ENCODE results near the gene FUCA1. TPM values are rescaled to one million over a fixed set of nuclear protein-coding genes. Genes with fewer than 3 reads are reported as not detected.

The FUCA1 gene
- total RNA-seq, 4 donors from 2014 or later = 30.4 to 231 (median 92.9) TPM

- TF ChIP-seq, protein P1, sequence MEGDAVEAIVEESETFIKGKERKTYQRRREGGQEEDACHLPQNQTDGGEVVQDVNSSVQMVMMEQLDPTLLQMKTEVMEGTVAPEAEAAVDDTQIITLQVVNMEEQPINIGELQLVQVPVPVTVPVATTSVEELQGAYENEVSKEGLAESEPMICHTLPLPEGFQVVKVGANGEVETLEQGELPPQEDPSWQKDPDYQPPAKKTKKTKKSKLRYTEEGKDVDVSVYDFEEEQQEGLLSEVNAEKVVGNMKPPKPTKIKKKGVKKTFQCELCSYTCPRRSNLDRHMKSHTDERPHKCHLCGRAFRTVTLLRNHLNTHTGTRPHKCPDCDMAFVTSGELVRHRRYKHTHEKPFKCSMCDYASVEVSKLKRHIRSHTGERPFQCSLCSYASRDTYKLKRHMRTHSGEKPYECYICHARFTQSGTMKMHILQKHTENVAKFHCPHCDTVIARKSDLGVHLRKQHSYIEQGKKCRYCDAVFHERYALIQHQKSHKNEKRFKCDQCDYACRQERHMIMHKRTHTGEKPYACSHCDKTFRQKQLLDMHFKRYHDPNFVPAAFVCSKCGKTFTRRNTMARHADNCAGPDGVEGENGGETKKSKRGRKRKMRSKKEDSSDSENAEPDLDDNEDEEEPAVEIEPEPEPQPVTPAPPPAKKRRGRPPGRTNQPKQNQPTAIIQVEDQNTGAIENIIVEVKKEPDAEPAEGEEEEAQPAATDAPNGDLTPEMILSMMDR (IDR thresholded peaks at IDR 0.05) = no peak
- no peak for TF ChIP-seq EP300 (IDR thresholded peaks at IDR 0.05; ENCODE audit: low read depth)
- 67 to 69% methylated on average over 3 of the region's 3 CpGs for WGBS, 2 donors (ENCODE audit: low coverage in 1 of 2)
- in situ Hi-C loops (cut with MboI; ENCODE audit: low pct_ligation_motif_present in 1 of 4, low pct_unique_long_range_greater_than_20kb in 1 of 4, low sequenced_read_pairs in 3 of 4) (loop anchor here in 1 of 4 donors (25.0 kb wide), 1 partner anchor 95 kb away; the partner anchor contains the start of gene CNR2), intact Hi-C loops (cut with DNase I; ENCODE audit: low total_unique reads) (no loop called here)
- Histone ChIP-seq H3K9me3 (no peaks in the 10 kb centered on the region), H3K27ac (no peak overlapping the region), H3K27me3 (no peaks in the 10 kb centered on the region), H3K4me3 (no peak overlapping the region), H3K4me1 (no peaks in the 10 kb centered on the region), H3K36me3 (peaks cover 0 to 46% (median 16%) of the 10 kb centered on the region in 4 donors)
- no peak for DNase-seq
These were observed 50.5 kb downstream of the FUCA1 start for GRCh38 chr1:23817633-23818032.

DNA sequence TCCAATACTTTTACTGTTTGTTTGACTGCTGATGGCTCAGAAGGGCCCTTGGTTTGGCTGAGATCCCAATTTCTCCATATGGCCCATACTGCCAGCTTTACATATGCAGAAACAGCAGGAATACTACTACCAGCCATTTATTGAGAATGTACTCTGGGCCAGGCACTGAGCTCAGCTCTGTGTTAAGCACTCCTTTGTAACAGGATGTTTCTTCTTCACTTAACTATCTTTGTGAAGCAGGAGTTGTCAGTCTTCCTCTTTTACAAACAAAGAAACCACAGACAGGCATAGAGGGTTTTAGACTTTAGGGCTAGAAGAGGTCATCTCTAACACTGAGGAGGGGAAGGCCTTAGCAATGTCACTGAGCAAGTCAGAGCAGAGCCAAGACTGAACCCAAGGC, 51.2 kb downstream of the FUCA1 start:
- intact Hi-C loops (cut with DNase I; ENCODE audit: low total_unique reads) = no loop called here
- TF ChIP-seq EP300 (IDR thresholded peaks at IDR 0.05; ENCODE audit: low read depth) (no peak), POLR2A (IDR thresholded peaks at IDR 0.05) (no peak), POLR2AphosphoS5 (IDR thresholded peaks at IDR 0.05) (no peak)
- TF ChIP-seq, protein P1 (IDR thresholded peaks at IDR 0.05) = no peak
- in situ Hi-C loops (cut with MboI; ENCODE audit: low pct_ligation_motif_present in 1 of 4, low pct_unique_long_range_greater_than_20kb in 1 of 4, low sequenced_read_pairs in 3 of 4) = loop anchor here in 1 of 4 donors (25.0 kb wide), 1 partner anchor 95 kb away; the partner anchor contains the start of gene CNR2
- no peaks in the 10 kb centered on the region for H3K27me3 ChIP-seq
- DNase-seq = no peak
- H3K9me3 ChIP-seq = no peaks in the 10 kb centered on the region
- H3K27ac ChIP-seq = no peak overlapping the region
- H3K4me1 ChIP-seq = no peaks in the 10 kb centered on the region
- no peak overlapping the region for H3K4me3 ChIP-seq
- H3K36me3 ChIP-seq = peaks cover 0 to 46% (median 16%) of the 10 kb centered on the region in 4 donors

DNA sequence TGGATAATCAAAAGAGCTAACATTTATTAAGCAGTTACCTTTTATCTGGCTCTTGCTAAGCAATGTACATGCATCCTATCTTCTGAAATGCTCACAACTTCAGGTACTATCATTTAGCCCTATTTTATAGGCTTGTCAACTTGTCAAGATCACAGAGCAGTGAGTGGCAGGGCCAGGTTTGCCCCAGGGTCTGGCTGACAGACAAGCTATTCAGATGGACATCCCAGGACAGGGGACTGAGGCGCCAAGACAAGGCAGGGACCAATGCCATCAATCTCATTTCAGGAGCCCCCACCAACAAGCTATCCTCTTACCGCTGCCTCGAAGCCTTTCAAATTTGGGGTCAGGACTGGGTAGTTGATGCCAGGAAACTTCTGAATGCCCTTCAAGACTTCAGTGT, 51.7 kb downstream of the FUCA1 start:
- Histone ChIP-seq H3K4me3 (no peak overlapping the region), H3K27me3 (no peaks in the 10 kb centered on the region), H3K9me3 (no peaks in the 10 kb centered on the region), H3K36me3 (peaks cover 0 to 46% (median 16%) of the 10 kb centered on the region in 4 donors), H3K4me1 (peaks cover 0 to 2% (median under 1%) of the 10 kb centered on the region in 4 donors), H3K27ac (no peak overlapping the region)
- no peak for DNase-seq
- intact Hi-C loops (cut with DNase I; ENCODE audit: low total_unique reads) (no loop called here), in situ Hi-C loops (cut with MboI; ENCODE audit: low pct_ligation_motif_present in 1 of 4, low pct_unique_long_range_greater_than_20kb in 1 of 4, low sequenced_read_pairs in 3 of 4) (loop anchor here in 1 of 4 donors (25.0 kb wide), 1 partner anchor 96 kb away; the partner anchor contains the start of gene CNR2)
- TF ChIP-seq POLR2AphosphoS5 (IDR thresholded peaks at IDR 0.05) (no peak), EP300 (IDR thresholded peaks at IDR 0.05; ENCODE audit: low read depth) (no peak), POLR2A (IDR thresholded peaks at IDR 0.05) (no peak)
- TF ChIP-seq, protein P1 (IDR thresholded peaks at IDR 0.05) = no peak
- 93% methylated on average over 3 of the region's 3 CpGs; no CpG with 5 or more reads in 1 of the 2 donors for WGBS, 2 donors (ENCODE audit: low coverage in 1 of 2)

GRCh38 chr1:23814016-23814415, 54.1 kb downstream of the FUCA1 start:
- in situ Hi-C loops (cut with MboI; ENCODE audit: low pct_ligation_motif_present in 1 of 4, low pct_unique_long_range_greater_than_20kb in 1 of 4, low sequenced_read_pairs in 3 of 4) = loop anchor here in 1 of 4 donors (25.0 kb wide), 1 partner anchor 98 kb away; the partner anchor contains the start of gene CNR2

More at GRCh38 chr1:23814016-23814415, 54.1 kb downstream of the FUCA1 start:
- Histone ChIP-seq H3K36me3 (peaks cover 0 to 46% (median 16%) of the 10 kb centered on the region in 4 donors), H3K27me3 (no peaks in the 10 kb centered on the region), H3K4me1 (peaks cover 5 to 19% (median 18%) of the 10 kb centered on the region in 4 donors), H3K27ac (no peak overlapping the region), H3K4me3 (no peak overlapping the region), H3K9me3 (no peaks in the 10 kb centered on the region)
- WGBS, 2 donors (ENCODE audit: low coverage in 1 of 2) = 79 to 97% methylated on average over 2 to 4 of the region's 4 CpGs
- TF ChIP-seq, protein P1 (IDR thresholded peaks at IDR 0.05) = no peak
- TF ChIP-seq EP300 (IDR thresholded peaks at IDR 0.05; ENCODE audit: low read depth) = no peak
- TF ChIP-seq POLR2AphosphoS5 (IDR thresholded peaks at IDR 0.05) = no peak
- DNase-seq = no peak
- intact Hi-C loops (cut with DNase I; ENCODE audit: low total_unique reads) = no loop called here

All from transverse colon (tissue), 4 donors.